Measurements from ENCODE around the gene SMIM23. TPM values are rescaled to one million over a fixed set of nuclear protein-coding genes. Genes with fewer than 3 reads are reported as not detected.

The SMIM23 gene
- total and polyA plus RNA-seq, 10 of the 15 experiments (the other 5 are each of a cell fraction or from before 2014, with no cell fraction given), result not detected

- ChIA-PET POLR2A (no interaction called here), SMC1A (ENCODE audit: uncharacterized antibody, unreplicated experiment) (no interaction called here), RAD21 (ENCODE audit: unreplicated experiment) (no interaction called here), CTCF (no interaction called here)
- FAIRE-seq, result no peak
- DNase-seq (ENCODE audit: low read depth, low spot score), result no peak
- intact Hi-C loops (cut with micrococcal nuclease; ENCODE audit: unreplicated experiment), result no loop called here
- in situ Hi-C loops (cut with MboI), result no loop called here
- 79% methylated on average over 2 of the region's 2 CpGs for WGBS (ENCODE audit: insufficient coverage, insufficient replicate concordance, low lambda C conversion rate, missing lambda C conversion rate)
- BruUV-seq (replicated peaks), result no TSS peak
- no peak overlapping the region for H3K4me3 ChIP-seq
- H3K4me2 ChIP-seq (ENCODE audit: control insufficient read depth, insufficient read depth), result no peak overlapping the region
- TF ChIP-seq, protein P1, sequence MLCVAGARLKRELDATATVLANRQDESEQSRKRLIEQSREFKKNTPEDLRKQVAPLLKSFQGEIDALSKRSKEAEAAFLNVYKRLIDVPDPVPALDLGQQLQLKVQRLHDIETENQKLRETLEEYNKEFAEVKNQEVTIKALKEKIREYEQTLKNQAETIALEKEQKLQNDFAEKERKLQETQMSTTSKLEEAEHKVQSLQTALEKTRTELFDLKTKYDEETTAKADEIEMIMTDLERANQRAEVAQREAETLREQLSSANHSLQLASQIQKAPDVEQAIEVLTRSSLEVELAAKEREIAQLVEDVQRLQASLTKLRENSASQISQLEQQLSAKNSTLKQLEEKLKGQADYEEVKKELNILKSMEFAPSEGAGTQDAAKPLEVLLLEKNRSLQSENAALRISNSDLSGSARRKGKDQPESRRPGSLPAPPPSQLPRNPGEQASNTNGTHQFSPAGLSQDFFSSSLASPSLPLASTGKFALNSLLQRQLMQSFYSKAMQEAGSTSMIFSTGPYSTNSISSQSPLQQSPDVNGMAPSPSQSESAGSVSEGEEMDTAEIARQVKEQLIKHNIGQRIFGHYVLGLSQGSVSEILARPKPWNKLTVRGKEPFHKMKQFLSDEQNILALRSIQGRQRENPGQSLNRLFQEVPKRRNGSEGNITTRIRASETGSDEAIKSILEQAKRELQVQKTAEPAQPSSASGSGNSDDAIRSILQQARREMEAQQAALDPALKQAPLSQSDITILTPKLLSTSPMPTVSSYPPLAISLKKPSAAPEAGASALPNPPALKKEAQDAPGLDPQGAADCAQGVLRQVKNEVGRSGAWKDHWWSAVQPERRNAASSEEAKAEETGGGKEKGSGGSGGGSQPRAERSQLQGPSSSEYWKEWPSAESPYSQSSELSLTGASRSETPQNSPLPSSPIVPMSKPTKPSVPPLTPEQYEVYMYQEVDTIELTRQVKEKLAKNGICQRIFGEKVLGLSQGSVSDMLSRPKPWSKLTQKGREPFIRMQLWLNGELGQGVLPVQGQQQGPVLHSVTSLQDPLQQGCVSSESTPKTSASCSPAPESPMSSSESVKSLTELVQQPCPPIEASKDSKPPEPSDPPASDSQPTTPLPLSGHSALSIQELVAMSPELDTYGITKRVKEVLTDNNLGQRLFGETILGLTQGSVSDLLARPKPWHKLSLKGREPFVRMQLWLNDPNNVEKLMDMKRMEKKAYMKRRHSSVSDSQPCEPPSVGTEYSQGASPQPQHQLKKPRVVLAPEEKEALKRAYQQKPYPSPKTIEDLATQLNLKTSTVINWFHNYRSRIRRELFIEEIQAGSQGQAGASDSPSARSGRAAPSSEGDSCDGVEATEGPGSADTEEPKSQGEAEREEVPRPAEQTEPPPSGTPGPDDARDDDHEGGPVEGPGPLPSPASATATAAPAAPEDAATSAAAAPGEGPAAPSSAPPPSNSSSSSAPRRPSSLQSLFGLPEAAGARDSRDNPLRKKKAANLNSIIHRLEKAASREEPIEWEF (IDR thresholded peaks at IDR 0.05; ENCODE audit: insufficient replicate concordance, low read depth, low read length), result no peak
- no peak for TF ChIP-seq CREB1 (IDR thresholded peaks at IDR 0.05; ENCODE audit: low read depth)
- TF ChIP-seq KLF5 (IDR thresholded peaks at IDR 0.05; ENCODE audit: partially characterized antibody), result no peak
- TF ChIP-seq HDAC6 (IDR thresholded peaks at IDR 0.05; ENCODE audit: unreplicated experiment), result no peak
- no peak for TF ChIP-seq ETV6 (conservative IDR thresholded peaks at IDR 0.05 in 1 of 2, IDR thresholded peaks at IDR 0.05 in 1 of 2; ENCODE audit: borderline replicate concordance in 1 of 2, low read depth in 1 of 2)
- no peak for TF ChIP-seq PBX3 (IDR thresholded peaks at IDR 0.05; ENCODE audit: insufficient replicate concordance, low read depth, low read length)
- TF ChIP-seq ASH2L (IDR thresholded peaks at IDR 0.05; ENCODE audit: borderline replicate concordance, low read depth), result no peak
- no peak for TF ChIP-seq PAX8 (IDR thresholded peaks at IDR 0.05)
- TF ChIP-seq, protein P2, sequence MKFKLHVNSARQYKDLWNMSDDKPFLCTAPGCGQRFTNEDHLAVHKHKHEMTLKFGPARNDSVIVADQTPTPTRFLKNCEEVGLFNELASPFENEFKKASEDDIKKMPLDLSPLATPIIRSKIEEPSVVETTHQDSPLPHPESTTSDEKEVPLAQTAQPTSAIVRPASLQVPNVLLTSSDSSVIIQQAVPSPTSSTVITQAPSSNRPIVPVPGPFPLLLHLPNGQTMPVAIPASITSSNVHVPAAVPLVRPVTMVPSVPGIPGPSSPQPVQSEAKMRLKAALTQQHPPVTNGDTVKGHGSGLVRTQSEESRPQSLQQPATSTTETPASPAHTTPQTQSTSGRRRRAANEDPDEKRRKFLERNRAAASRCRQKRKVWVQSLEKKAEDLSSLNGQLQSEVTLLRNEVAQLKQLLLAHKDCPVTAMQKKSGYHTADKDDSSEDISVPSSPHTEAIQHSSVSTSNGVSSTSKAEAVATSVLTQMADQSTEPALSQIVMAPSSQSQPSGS (IDR thresholded peaks at IDR 0.05; ENCODE audit: low read length), result no peak
- TF ChIP-seq TCF7 (IDR thresholded peaks at IDR 0.05; ENCODE audit: borderline replicate concordance), result no peak
- TF ChIP-seq PML (IDR thresholded peaks at IDR 0.05; ENCODE audit: low read length), result no peak
- H3K27me3 ChIP-seq (replicated peaks in 1 of 2; ENCODE audit: control insufficient read depth in 2 of 2, insufficient read depth in 2 of 2, low read length in 1 of 2), result no peaks in the 10 kb centered on the region
- no peak overlapping the region for H2AFZ ChIP-seq (ENCODE audit: control insufficient read depth, low read depth, low read length)
- no peaks in the 10 kb centered on the region for H3K36me3 ChIP-seq (ENCODE audit: control insufficient read depth in 2 of 2, insufficient read depth in 2 of 2, low read length in 1 of 2)
- H3K79me2 ChIP-seq (ENCODE audit: control insufficient read depth, insufficient read depth, low read length), result no peaks in the 10 kb centered on the region
- H3K9me3 ChIP-seq (replicated peaks; ENCODE audit: control insufficient read depth, insufficient read depth, low read length), result no peaks in the 10 kb centered on the region
- H4K20me1 ChIP-seq (ENCODE audit: control insufficient read depth, insufficient read depth), result no peaks in the 10 kb centered on the region
- H3K27ac ChIP-seq (ENCODE audit: control insufficient read depth, insufficient read depth), result no peak overlapping the region
- H3K9ac ChIP-seq (ENCODE audit: control insufficient read depth, insufficient read depth, low read length), result no peak overlapping the region
- no peaks in the 10 kb centered on the region for H3K4me1 ChIP-seq (ENCODE audit: control insufficient read depth, insufficient read depth, low read length)
- no peak for ATAC-seq
Observed at GRCh38 chr5:171834461-171834860, 48.8 kb downstream of the SMIM23 start.

Data from GM12878 (cell line).